Activated CD8-positive, alpha-beta memory T cell treated with anti-CD3 and anti-CD28 coated beads, Interleukin-2, amount 10 ng/mL, durations not matched to agents 7 days and 5 days (primary cell): ENCODE results near the gene PRR7. TPM values are rescaled to one million over a fixed set of nuclear protein-coding genes. Genes with fewer than 3 reads are reported as not detected.
"Not testable (repeated sequence)": the region's sequence is repeated elsewhere in the genome, so short reads cannot be mapped to it uniquely, and the experiment has no call there.

Experiments used
- ATAC-seq: fragments of 150-1000 bp; cut with Tn5 transposase; one replicate; pipeline ENCODE4 v1.10.0; 2021; ENCODE audit warnings: moderate library complexity
- CTCF ChIA-PET: fragments of 350-600 bp; sonication (Branson Sonifier 250); formaldehyde crosslinking; loops from one replicate; lab custom pipeline; 2021; ENCODE audit warnings: antibody characterized with exemption; lab: Charles Lee
- DNase-seq: peaks from one replicate; pipeline ENCODE4 v3.0.0-alpha.2; 2020
- H3K27ac Mint-ChIP-seq: one replicate; pipeline ENCODE4 v1.8.0; 2021; ENCODE audit warnings: mild to moderate bottlenecking, mixed read lengths
- H3K27me3 Mint-ChIP-seq: one replicate; pipeline ENCODE4 v1.8.0; 2021; ENCODE audit warnings: mixed read lengths
- H3K36me3 Mint-ChIP-seq: one replicate; pipeline ENCODE4 v1.8.0; 2021; ENCODE audit warnings: mild to moderate bottlenecking, mixed read lengths
- H3K4me1 Mint-ChIP-seq: one replicate; pipeline ENCODE4 v1.8.0; 2021; ENCODE audit warnings: mixed read lengths
- H3K4me3 Mint-ChIP-seq: one replicate; pipeline ENCODE4 v1.8.0; 2021; ENCODE audit warnings: mild to moderate bottlenecking, moderate library complexity, mixed read lengths
- H3K9me3 Mint-ChIP-seq: one replicate; pipeline ENCODE4 v1.8.0; 2022; ENCODE audit warnings: low read depth, mixed read lengths
- total RNA-seq, 2 experiments: library from RNA; stranded (reverse); gene quantifications; one replicate each; pipeline ENCODE4 v1.2.3, GENCODE V29; 2021

Gene PRR7
- total RNA-seq, 2 experiments from 2014 or later = 3.1 to 5.3 TPM

DNA sequence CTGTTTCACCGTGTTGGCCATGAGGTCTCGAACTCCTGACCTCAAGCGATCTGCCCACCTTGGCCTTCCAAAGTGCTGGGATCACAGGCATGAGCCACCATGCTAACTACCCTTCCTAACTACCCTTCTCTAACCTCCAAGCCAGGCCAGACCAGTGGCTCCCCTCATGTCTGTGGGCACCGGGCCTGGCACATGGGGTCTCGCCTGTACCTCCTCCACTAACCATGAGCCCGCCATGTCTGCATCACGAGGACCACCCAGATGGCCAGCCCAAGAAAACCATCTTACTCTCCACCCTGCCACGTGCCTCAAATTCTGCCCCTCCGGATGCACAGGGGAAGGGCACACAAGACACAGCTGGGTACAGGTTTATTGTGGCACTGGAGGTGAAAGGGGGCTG lies 36.4 kb downstream of the PRR7 start:
- Mint-ChIP-seq H3K27ac (no peak overlapping the region), H3K9me3 (no peaks in the 10 kb centered on the region), H3K4me1 (peaks cover 19% of the 10 kb centered on the region), H3K4me3 (no peak overlapping the region), H3K36me3 (peaks cover 7% of the 10 kb centered on the region), H3K27me3 (no peaks in the 10 kb centered on the region)
- no peak for DNase-seq
- CTCF ChIA-PET = interaction anchor here (1.0 kb wide), 1 partner anchor 28 kb away, joined by 4 read pairs; no protein-coding TSS in a partner anchor
- ATAC-seq = no peak

DNA sequence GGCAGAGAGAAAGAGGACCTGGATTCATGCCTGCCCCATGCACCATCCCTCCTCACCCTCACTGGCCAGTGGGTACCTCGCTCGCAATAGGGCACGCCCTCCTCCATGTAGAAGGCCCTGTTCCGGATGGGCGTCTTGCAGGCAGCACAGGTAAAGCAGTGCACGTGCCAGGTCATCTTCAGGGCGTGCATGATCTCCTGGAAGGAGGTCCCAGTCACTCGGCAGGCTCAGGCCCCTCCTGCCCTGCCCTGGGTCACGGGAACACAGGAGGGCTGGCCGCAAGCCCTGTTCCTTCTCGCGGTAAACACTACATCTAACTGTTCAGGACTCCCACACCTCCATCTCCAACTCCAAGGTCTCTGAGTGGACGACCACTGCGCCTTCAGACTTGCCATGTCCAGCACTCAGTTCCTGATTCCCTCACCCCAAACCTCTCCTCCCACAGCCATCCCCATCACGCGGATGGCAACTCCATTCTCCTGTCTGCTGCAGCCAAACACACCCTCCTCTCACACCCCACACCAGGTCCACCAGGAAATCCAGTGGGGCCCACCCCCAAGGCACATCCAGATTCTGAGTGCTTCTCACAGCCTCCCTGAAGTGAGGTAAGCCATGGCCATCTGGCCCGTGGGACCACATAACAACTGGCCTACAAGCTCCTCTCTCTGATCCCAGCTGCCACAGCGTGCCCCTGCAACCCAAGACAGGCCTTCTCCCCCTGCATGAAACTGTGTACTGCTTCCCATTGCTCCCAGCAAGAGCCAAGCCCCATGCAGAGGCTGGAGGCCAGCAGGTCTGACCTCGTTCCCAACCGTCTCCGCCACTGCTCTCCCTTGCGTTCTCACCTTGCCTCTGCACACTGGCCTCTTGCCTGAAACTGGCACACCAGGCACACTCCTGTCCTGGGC lies 37.6 kb downstream of the PRR7 start:
- peaks cover 7% of the 10 kb centered on the region for H3K36me3 Mint-ChIP-seq
- H3K4me1 Mint-ChIP-seq = peaks cover 9% of the 10 kb centered on the region
- CTCF ChIA-PET = interaction anchor here (0.9 kb wide), 1 partner anchor 13 kb away, joined by 3 read pairs; no protein-coding TSS in a partner anchor
- H3K27ac Mint-ChIP-seq = peak overlapping the region; percentile 2
- H3K4me3 Mint-ChIP-seq = no peak overlapping the region
- H3K9me3 Mint-ChIP-seq = no peaks in the 10 kb centered on the region
- H3K27me3 Mint-ChIP-seq = no peaks in the 10 kb centered on the region
- ATAC-seq (no peak), DNase-seq (no peak)

DNA sequence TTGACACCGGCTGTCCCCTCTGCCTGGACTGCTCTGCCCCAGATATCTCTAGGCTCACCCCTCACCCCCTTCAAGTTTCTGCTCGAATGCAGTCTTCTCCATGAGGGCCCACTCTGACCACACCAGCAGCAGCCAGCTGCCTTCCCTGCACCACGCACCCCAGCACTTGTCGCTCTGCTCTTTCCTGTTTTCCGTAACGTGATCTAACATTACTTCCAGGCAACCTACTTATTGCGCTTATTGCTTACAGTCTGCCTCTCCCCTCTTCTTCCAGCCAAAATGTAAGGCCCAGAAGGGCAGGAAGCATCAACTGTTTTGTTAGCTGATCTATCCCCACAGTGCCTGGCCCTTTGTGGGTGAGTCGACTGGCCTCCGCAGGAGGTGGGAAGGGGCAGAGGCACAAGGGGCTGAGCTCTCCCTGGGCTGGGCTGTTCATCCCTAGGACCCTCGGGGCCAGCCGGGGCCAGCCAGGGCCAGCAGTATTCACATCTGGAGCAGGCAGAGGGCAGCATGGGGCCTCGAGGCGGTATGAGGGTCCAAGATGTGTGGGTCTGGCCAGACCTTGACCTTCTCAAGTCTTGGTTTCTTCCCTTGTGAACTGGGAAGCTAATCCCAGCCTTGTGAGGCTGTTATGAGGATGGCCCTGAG lies 38.4 kb downstream of the PRR7 start:
- ATAC-seq (no peak), DNase-seq (no peak)
- H3K36me3 Mint-ChIP-seq = peaks cover 7% of the 10 kb centered on the region
- no peak overlapping the region for H3K4me3 Mint-ChIP-seq
- no peaks in the 10 kb centered on the region for H3K27me3 Mint-ChIP-seq
- CTCF ChIA-PET = interaction anchor here (0.9 to 1.4 kb wide), 3 partner anchors 14 to 21 kb away, joined by 3 read pairs; no protein-coding TSS in a partner anchor
- H3K9me3 Mint-ChIP-seq = no peaks in the 10 kb centered on the region
- peaks cover 2% of the 10 kb centered on the region for H3K4me1 Mint-ChIP-seq
- H3K27ac Mint-ChIP-seq = no peak overlapping the region

DNA sequence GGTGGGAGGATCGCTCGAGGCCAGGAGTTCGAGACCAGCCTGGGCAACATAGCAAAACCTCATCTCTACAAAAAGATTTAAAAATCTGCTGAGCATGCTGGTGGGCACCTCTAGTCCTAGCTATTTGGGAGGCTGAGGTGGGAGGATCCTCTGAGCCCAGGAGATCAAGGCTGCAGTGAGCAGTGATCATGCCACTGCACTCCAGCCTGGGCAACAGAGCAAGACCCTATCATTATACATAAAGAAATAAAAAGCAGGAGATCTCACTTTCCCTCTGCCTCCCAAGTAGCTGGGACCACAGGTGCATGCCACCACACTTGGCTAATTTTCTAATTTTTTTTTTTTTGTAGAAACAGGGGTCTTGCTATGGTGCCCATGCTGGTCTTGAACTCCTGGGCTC lies 39.1 kb downstream of the PRR7 start:
- not testable (repeated sequence) for H3K4me3 Mint-ChIP-seq, H3K9me3 Mint-ChIP-seq, H3K27me3 Mint-ChIP-seq, DNase-seq, H3K27ac Mint-ChIP-seq, H3K4me1 Mint-ChIP-seq, ATAC-seq
- peaks cover 11% of the 10 kb centered on the region for H3K36me3 Mint-ChIP-seq
- CTCF ChIA-PET = interaction anchor here (1.4 kb wide), 2 partner anchors 15 to 22 kb away, joined by 3 read pairs; no protein-coding TSS in a partner anchor

DNA sequence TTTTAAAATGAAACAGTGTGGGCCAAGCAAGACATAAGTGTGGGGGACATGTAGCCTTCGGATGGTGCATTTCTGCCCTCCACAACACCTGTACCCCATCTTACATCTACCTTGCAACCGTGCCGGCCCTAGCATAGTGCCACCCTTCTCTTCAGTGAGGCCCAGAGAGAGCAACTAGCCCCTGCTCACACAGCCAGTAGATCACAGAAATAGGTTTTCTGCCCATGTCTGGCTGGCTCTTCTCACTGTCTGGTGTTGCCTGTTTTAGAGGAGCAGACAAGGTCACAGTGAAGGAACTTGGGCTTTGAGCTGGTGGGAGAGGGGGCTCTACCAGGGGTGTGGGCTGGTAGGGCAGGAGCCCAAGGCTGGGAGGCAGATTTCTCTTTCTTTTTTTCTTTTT lies 39.6 kb downstream of the PRR7 start:
- no peak for DNase-seq
- CTCF ChIA-PET = interaction anchor here (1.4 to 19.2 kb wide), 5 partner anchors 10 to 82 kb away, joined by 3 to 193 read pairs (median 6); no protein-coding TSS in a partner anchor
- H3K4me1 Mint-ChIP-seq = no peaks in the 10 kb centered on the region
- no peaks in the 10 kb centered on the region for H3K27me3 Mint-ChIP-seq
- peaks cover 13% of the 10 kb centered on the region for H3K36me3 Mint-ChIP-seq
- H3K9me3 Mint-ChIP-seq = no peaks in the 10 kb centered on the region
- H3K4me3 Mint-ChIP-seq = no peak overlapping the region
- no peak for ATAC-seq
- H3K27ac Mint-ChIP-seq = no peak overlapping the region

DNA sequence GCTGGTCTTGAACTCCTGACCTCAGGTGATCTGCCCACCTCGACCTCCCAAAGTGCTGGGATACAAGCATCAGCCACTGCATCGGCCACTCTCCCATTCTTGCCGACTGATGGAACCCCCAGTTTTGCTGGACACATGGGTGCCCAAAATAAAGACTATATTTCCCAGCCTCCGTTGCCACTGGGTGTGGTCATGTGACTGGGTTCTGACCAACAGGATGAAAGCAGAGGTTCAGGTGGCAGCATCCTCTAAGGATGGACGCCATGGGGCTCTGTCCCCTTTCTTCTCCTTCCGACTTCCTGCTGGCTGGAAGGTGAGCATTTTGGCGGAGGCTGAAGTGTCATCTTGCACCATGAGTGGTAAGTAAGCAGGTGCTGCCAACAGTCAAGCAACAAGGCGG lies 40.5 kb downstream of the PRR7 start:
- Mint-ChIP-seq H3K27me3 (no peaks in the 10 kb centered on the region), H3K36me3 (peaks cover 16% of the 10 kb centered on the region), H3K27ac (no peak overlapping the region), H3K4me3 (no peak overlapping the region), H3K9me3 (no peaks in the 10 kb centered on the region), H3K4me1 (no peaks in the 10 kb centered on the region)
- no peak for ATAC-seq
- CTCF ChIA-PET = interaction anchor here (0.6 to 19.2 kb wide), 4 partner anchors 11 to 115 kb away, joined by 3 to 193 read pairs (median 6); no protein-coding TSS in a partner anchor
- no peak for DNase-seq

DNA sequence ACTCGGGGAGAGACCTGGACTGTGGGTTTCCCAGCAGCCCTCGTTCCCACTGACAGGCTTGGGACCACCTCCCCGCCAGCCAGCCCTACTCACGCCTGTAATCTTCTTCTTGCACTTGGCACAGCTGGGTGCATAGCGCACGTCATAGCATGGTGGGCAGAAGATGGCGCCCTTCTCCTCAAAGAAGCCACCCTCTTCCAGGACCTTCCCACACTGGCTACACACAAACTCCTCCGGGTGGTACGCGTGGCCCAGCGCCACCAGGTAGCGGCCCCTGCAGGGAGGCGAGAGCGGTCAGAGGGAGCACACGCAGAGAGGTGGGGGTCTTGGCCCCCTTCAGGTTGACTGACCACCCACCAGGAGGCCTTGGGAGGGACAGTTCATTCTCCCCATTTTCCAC lies 41.4 kb downstream of the PRR7 start:
- H3K27me3 Mint-ChIP-seq = no peaks in the 10 kb centered on the region
- CTCF ChIA-PET = interaction anchor here (1.1 to 19.2 kb wide), 5 partner anchors 9 to 84 kb away, joined by 3 to 193 read pairs (median 6); partner anchors contain the start of gene PDLIM7
- no peak overlapping the region for H3K4me3 Mint-ChIP-seq
- no peaks in the 10 kb centered on the region for H3K9me3 Mint-ChIP-seq
- peaks cover 17% of the 10 kb centered on the region for H3K36me3 Mint-ChIP-seq
- H3K4me1 Mint-ChIP-seq = peaks cover 4% of the 10 kb centered on the region
- no peak overlapping the region for H3K27ac Mint-ChIP-seq
- ATAC-seq (no peak), DNase-seq (no peak)

DNA sequence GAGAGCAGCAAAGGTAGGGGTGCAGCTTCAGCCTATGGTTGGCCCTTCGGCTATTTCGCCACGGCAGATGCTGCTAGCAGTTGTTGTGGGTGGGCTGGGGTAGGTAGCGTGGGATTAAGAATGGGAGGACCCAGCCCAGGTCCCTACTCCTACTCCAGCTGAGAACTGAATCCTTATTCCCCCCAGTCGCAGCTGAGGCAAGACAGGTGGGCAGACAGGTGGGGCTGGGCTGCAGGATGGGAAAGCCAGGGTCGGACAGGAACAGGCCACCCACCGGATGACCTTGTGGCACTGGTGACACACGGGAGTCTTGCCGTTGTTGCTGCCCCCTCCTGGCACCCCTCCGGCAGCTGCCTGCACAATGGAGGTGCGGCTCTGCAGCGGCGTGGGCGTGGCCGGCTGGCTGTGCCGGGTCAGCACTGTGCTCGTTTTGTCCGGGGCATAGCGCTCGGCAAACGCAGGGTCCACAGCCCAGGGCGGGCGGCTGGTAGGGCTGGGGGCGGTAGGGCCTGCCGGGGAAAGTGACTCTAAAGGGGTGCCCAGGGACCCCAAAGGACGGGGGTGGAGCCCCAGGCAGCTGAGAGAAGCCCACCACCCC lies 42.6 kb downstream of the PRR7 start:
- no peak for ATAC-seq
- CTCF ChIA-PET = interaction anchor here (0.8 to 19.2 kb wide), 6 partner anchors 10 to 99 kb away, joined by 3 to 193 read pairs (median 4); no protein-coding TSS in a partner anchor

DNA sequence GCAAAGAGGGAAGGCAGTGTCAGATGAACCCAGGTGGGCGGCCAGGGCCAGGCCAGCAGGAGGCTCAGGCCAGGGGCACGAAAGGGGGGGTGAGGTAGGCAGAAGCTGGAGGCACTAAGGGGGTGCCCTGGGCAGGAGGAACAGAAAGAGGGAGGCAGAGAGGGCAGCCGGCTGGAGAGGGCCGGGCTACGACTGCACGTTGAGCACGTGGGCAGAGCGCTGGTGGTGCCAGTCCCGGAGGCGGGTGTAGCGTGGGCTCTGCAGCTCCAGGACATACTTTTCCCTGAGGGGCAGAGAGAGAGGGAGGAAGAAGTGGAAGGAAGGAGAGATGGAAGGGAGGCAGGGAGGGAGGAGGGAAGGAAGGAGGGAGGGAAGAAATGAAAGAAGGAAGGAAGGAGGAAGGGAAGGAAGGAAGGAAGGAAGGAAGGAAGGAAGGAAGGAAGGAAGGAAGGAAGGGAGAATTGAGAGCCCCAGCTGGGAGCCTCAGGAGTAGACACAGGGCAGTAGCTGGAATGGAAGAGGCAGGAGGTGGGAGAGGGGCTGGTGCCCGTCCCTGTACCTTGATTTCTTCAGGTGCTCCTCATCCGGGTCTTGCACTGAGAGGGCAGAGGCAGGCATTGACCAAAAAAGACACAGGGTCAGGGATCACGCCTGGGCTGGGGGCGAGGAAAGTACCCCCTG lies 43.8 kb downstream of the PRR7 start:
- Mint-ChIP-seq H3K4me3 (no peak overlapping the region), H3K4me1 (peaks cover 22% of the 10 kb centered on the region), H3K9me3 (no peaks in the 10 kb centered on the region), H3K36me3 (peaks cover 15% of the 10 kb centered on the region), H3K27me3 (no peaks in the 10 kb centered on the region), H3K27ac (no peak overlapping the region)
- CTCF ChIA-PET = interaction anchor here (1.1 to 19.2 kb wide), 5 partner anchors 11 to 100 kb away, joined by 3 to 193 read pairs (median 5); no protein-coding TSS in a partner anchor
- DNase-seq = no peak
- ATAC-seq = no peak

More for the DNA sequence above, 42.6 kb downstream of the PRR7 start:
- Mint-ChIP-seq H3K4me1 (peaks cover 12% of the 10 kb centered on the region), H3K4me3 (no peak overlapping the region), H3K36me3 (peaks cover 15% of the 10 kb centered on the region), H3K27me3 (no peaks in the 10 kb centered on the region), H3K9me3 (no peaks in the 10 kb centered on the region), H3K27ac (no peak overlapping the region)
- no peak for DNase-seq

DNA sequence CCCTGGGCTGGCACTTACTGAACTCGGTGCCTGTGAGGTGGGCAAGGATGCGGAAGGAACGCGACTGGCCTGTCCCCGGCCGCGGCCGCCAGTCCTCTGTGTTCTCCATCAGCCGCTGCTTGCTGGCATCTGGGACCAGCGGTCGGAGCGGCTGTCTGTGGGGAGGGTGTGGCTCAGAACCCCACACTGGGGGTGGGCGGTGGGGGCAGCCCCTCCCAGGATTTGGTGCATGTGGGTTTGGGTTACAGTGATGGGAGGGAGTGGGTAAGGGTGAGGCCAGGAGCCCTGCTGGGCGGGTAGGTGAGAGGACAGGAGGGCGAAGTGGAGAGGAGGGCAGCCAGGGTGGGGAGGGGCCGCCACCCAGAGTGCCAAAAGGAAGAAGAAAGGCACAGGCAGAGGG lies 44.4 kb downstream of the PRR7 start:
- Mint-ChIP-seq H3K4me3 (no peak overlapping the region), H3K27me3 (no peaks in the 10 kb centered on the region), H3K36me3 (peaks cover 15% of the 10 kb centered on the region), H3K9me3 (no peaks in the 10 kb centered on the region), H3K4me1 (peaks cover 27% of the 10 kb centered on the region), H3K27ac (no peak overlapping the region)
- DNase-seq = no peak
- ATAC-seq = no peak
- CTCF ChIA-PET = interaction anchor here (1.0 to 19.2 kb wide), 2 partner anchors 13 to 33 kb away, joined by 4 to 193 read pairs; no protein-coding TSS in a partner anchor

DNA sequence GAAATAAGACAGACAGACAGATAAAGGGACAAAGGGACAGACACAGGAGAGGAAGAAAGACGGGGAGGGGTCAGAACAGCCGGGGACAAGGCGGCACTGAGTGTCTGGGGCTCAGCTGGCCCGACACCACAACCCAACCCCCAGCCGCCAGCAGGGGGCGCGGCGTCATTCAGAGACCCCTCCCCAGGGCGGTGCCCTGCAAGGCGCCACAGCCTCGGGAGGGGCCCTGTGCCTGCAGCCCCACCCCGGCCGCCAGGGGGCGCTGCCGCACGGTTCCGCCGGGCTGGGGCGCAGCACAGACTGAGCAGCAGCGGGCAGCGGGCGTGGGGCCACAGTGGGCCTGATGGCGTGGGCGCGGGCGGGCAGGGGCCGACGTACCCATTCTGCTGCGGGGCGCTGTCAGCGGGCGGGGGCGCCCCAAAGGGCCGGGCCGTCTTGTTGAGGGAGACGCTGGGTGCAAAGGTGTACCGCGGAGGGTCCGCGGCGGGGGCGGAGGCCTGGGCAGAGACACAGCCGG lies 44.9 kb downstream of the PRR7 start:
- Mint-ChIP-seq H3K9me3 (no peaks in the 10 kb centered on the region), H3K4me3 (no peak overlapping the region), H3K4me1 (peaks cover 30% of the 10 kb centered on the region), H3K36me3 (peaks cover 13% of the 10 kb centered on the region), H3K27me3 (no peaks in the 10 kb centered on the region), H3K27ac (no peak overlapping the region)
- no peak for DNase-seq
- CTCF ChIA-PET = interaction anchor here (1.0 to 19.2 kb wide), 3 partner anchors 14 to 34 kb away, joined by 4 to 193 read pairs (median 136); partner anchors contain the start of gene DBN1
- no peak for ATAC-seq
